Gastroesophageal sphincter (tissue), 3 donors: ENCODE data around the gene CCP110.

Source experiments
- CTCF ChIP-seq, 4 experiments: fragments of 200-600 bp in 2 of 4; fragments of 450-650 bp in 2 of 4; sonication (generic) in 1 of 4; IDR thresholded peaks; one replicate each; pipeline ENCODE4 v1.5.1; 2017 to 2019; ENCODE audit warnings: antibody characterized with exemption in 4 of 4, mild to moderate bottlenecking in 2 of 4, moderate library complexity in 2 of 4
- EP300 ChIP-seq: sonication (generic); formaldehyde crosslinking; IDR thresholded peaks from one replicate; pipeline ENCODE4 v1.6.1; 2017; ENCODE audit warnings: antibody characterized with exemption, mild to moderate bottlenecking
- POLR2A ChIP-seq, 2 donors: fragments of 450-650 bp; IDR thresholded peaks; one replicate each; pipeline ENCODE4 v1.6.1; 2017; ENCODE audit warnings: antibody characterized with exemption in 2 of 2, mild to moderate bottlenecking in 2 of 2, moderate library complexity in 1 of 2
- POLR2AphosphoS5 ChIP-seq: sonication (generic); formaldehyde crosslinking; IDR thresholded peaks from one replicate; pipeline ENCODE4 v1.6.1; 2017; ENCODE audit warnings: antibody characterized with exemption

GRCh38 chr16:19559242-19559910 is 35.6 kb downstream of the CCP110 start:
- no peak for TF ChIP-seq POLR2A (IDR thresholded peaks at IDR 0.05)
- TF ChIP-seq EP300, result no peak
- peak; percentile 56 to 71 (median 63) for TF ChIP-seq CTCF (IDR thresholded peaks at IDR 0.05)
- no peak for TF ChIP-seq POLR2AphosphoS5
